ENCODE data around the gene EXOSC5.
"Not testable (repeated sequence)": the region's sequence is repeated elsewhere in the genome, so short reads cannot be mapped to it uniquely, and the experiment has no call there.

Gene EXOSC5

DNA sequence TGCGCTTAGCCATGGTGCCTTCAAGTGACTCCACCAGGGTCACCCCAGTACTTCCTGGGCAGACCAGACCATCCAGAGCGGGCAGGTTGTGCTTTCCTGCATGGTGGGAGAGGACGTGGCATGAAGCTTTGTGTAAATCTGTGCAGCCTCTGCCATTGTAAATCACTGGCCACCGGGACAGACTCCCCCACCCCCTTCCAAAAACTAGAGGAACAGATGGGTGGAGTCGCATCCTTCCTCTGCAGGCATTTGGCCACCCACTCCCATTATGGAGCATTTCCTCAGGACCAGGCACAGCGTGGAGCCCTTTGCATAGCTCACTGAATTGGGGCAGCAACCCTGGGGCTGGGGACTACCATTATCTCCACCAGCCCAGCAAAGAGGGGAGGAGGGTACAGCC, 8.6 kb upstream of the EXOSC5 start:
- no peak for DNase-seq (ENCODE audit: low read depth)

DNA sequence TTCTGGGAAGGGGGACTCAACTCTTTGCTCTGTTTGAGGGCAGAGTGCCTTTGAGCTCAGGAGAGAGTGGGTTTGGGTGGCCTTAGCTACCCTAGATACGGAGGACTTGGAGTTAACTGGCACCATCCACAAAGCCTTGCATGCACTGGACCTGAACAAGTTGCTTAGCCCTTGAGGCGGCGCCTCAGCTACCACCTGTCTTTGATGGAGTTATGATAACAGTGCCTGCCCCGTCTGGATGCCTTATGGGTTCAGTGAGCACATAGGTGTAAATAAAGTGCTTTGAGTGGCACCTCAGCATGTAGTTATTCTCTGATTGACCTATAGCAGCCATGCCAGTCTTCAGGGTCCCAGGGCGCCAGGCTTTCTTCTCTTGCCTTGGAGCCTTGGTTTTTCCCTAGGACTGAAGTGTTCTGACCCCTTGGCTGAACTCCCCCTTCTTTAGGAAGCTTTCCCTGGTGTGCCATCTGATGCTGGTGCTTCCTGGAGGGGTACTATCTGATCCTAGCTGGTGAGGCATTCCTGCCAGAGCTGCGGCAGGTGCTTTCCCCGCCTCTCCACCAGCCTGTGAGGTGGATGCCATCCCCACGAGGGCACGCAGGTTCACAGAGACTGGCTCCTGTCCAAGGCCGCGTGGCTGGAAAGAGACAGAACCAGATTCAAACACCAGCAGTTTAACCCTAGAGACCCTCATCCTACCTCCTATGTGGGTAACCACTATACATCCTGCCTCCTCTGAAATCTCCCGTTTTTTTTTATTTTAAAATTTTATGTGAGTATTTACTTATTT, 6.2 kb upstream of the EXOSC5 start:
- DNase-seq (ENCODE audit: low read depth): no peak

DNA sequence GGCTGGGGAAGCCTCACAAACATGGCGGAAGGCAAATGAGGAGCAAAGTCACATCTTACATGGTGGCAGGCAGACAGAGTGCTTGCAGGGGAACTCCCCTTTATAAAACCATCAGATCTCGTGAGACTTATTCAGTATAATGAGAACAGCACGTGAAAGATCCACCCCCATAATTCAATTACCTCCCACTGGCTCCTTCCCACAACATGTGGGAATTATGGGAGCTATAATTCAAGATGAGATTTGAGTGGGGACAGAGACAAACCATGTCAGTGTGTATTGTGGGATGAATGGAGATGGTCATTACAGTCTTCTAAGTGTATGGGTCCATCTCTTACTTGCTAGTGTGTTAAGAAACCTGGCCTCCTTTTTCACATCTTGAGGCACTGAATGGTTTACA, 4.9 kb upstream of the EXOSC5 start:
- DNase-seq (ENCODE audit: low read depth): no peak

DNA sequence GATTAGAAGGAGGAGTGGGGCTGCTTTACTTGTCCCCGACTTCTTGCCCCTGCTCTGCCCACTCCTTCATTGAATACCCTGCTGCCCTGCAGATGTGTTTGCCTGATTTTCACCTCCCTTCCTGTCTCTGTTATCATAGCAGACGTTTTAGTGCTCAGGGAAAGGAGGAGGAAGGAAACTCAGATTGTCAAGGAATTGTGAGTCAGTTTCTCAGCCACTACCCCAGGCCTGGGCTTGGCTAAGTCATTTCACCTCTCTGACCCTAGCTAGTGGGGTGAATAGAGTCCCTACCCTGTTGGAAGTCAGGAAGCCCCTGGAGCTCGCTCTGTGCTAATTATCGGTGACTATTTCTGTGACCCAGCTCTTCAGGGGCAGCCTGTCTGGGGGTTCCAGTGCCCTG, 4.3 kb upstream of the EXOSC5 start:
- DNase-seq (ENCODE audit: low read depth): no peak

DNA sequence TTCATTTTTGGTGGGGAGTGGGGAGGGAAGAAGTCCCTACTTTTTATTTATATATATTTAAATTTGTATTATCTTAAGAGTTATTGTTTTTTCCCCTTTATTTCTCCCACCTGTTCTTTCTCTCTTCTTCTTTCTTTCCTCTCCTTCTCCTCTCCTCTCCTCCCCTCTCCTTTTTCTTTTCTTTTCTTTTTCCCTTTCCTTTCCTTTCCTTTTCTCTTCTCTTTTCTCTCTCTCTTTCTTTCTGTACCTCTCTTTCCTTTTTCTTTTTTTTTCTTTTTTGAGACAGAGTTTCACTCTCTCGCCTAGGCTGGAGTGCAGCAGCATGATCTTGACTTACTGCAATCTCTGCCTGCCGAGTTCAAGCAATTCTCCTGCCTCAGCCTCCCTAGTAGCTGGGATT, 2.4 kb upstream of the EXOSC5 start:
- no peak for DNase-seq (ENCODE audit: low read depth)

DNA sequence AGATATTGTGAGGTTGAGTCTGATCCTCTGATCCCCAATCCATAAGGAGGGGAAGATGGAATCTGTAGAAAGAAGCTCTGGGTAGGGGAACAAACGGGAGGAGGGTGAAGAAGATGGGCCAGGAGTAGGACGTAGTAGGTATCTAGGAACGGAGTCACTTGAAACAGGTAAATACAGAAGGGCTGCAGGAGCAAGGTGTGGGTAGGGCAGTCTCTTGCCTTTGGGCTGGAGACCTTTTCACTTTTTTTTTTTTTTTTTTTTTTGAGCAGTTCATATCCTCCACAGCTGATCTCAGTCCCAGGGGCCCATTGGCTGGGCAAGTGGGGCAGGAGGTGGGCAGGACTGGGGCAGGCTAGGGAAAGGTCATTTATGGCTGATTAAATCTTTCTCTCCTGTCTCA, 1.9 kb upstream of the EXOSC5 start:
- DNase-seq (ENCODE audit: low read depth): no peak

DNA sequence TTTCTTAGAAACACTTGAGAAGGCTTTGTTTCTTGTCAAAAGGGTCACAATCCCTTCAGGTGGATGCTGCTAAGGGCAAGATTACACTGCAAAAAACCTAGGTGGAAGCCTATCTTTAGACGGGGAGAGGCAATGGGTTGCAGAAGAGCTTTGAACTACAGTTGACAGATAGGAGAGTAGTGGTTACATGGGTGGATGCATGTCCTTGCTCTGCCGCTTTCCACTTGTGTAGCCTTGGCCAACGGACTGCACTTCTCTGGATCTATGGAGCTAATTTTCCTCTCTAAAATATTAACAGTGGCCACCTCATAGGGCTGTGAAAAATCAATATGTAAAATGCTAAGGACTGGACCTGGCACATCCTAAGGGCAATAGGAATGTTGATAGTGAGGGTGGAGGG, 1.4 kb upstream of the EXOSC5 start:
- DNase-seq (ENCODE audit: low read depth): no peak

DNA sequence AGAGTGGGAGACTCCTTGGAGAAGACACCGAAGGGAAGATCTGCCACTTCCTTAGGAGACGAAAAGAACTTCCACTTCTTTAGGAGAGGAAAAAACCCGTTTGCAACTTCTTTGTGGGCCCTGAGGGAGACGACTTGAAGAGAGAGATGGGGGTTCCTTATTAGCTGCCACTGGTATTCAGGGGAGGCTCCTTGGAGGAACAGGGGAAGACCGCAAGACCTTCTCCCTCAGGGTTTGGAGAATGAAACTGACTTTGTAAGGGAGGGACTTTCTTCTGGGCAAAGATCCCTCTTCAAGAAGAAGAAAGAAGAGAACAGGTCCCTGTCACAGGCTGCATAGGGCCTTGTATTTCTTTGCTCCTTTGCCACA, 875 bp upstream of the EXOSC5 start:
- no peak for DNase-seq (ENCODE audit: low read depth)

DNA sequence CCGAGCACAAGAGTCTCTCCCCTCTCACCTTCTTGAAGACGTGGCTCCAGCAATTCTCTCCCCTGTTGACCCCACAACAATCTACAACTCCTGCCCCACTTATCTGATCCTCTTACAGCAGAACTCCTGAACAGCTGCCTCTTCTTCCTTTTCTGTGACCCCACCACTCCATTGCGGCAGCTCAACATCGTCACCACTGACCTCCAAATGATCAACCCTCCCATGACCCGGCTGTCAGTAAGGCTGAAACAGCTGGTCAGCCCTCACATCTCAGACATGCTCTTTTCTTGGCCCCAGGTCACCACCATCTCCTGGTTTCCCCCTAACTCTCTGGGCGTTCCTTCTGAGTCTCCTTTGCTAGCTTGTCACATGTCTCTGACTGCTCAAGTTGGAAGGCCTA, 1.8 kb downstream of the EXOSC5 start:
- DNase-seq (ENCODE audit: low read depth): no peak

DNA sequence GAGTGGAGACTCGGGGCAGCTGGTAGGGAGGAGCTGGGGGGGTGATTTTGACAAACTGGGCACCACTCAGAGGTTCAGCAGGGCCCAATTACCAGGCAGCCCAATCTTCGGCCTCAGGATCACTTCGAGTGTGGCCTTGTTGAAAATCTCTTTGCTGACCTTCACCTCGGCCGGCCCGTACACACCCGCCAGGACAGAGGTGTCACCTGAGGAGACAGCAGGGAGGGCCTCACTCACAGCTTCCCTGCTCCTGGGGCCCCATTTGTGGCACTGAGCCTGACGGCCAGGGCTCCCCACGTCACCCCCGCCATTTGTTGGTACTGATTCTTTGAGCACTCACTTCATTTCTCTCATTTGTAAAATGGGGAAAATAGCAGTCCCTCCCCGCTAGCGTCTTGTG, 4.4 kb downstream of the EXOSC5 start:
- DNase-seq (ENCODE audit: low read depth): no peak

DNA sequence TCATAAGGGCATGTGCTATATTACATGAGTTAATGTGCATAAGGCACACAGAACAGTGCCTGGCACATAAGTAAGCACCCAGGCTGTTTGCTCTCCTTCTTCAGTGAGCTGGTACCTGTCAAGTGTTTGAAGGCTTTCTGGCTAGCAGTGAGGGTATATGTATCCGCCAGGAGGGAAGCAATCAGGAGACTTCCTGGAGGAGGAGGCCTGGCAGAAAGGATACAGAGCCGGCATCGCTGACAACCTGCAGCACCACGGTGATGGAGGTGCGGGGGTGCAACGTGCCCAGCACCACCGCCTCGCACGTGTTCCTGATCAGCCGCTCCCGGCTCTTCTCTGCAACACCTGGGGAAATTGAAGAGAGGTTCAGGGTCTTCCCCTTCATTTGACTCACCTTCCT, 5.5 kb downstream of the EXOSC5 start:
- no peak for DNase-seq (ENCODE audit: low read depth)

DNA sequence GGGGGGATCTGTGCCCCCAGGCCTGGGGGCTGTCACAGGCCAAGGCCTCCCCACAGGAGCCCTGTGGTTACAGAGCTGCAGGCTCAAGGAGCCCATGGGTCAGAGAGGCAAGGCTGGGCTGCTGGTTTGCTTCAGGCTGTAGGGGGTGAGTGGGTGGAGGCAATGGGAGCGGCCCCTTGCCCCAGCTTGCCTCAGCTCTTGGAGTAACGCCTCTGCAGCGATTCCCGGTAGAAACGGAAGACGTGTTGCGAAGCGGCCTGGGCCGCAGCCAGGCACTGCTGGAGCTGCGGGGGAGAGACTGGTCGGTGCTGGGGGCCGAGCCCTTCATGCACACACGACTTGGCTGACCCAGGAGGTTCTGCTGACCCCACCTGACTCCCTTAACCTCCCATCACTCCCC, 10.7 kb downstream of the EXOSC5 start:
- no peak for DNase-seq (ENCODE audit: low read depth)

DNA sequence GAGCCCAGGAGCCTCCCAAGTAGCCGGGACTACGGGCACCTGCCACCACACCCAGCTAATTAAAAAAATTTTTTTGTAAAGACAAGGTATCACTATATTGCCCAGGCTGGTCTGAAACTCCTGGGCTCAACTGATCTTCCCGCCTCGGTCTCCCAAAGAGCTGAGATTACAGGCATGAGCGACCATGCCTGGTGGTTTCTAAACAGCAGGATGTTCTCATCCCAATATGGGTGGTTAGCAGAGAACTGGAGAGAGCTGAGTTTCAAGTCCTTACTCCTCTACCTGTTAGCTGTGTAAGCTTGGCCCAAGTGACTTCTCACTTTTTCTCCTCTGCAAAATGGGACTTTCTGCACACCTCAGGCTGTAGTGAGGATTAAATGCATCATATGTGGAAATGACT, 12.8 kb downstream of the EXOSC5 start:
- no peak for DNase-seq (ENCODE audit: low read depth)

DNA sequence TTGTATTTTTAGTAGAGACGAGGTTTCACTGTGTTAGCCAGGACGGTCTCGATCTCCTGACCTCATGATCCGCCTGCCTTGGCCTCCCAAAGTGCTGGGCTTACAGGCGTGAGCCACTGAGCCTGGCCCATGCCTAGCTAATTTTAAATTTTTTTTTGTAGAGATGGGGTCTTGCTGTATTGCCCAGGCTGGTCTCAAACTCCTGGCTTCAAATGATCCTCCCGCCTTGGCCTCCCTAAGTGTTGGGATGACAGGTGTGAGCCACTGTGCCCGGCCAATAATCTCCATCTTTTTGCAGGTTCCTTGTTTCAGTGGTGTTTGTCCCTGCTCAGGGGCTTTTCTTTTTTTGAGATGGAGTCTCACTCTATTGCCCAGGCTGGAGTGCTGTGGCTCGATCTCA, 15.6 kb downstream of the EXOSC5 start:
- DNase-seq (ENCODE audit: low read depth): not testable (repeated sequence)

DNA sequence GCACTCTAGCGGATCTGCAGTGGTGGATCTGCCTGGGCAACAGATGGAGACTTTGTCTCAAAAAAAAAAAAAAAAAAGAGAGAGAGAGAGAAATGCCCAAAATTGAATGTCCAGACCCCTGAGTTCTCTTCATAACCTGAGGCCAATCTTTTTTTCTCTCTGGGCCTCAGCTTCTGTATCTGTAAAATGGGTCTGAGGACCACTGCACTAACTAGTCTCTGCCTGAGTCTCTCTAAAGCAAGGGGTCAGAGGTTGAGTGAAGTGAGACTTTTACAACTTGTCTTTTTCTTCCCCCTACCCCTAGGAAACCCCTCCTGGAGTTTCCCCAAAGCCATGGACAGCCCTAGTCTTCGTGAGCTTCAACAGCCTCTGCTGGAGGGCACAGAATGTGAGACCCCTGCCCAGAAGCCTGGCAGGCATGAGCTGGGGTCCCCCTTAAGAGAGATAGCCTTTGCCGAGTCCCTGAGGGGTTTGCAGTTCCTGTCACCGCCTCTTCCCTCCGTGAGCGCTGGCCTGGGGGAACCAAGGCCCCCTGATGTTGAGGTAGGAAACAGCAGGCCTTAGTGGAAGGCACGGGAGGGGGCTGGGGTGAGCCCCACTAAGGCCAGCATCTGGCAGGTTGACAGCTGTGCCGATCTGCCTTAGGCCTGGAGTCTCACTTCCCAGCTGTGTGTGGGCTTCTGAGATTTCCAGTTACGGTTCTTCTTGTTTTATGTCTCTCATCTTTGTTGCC, 19.0 kb downstream of the EXOSC5 start:
- DNase-seq (ENCODE audit: low read depth): no peak

DNA sequence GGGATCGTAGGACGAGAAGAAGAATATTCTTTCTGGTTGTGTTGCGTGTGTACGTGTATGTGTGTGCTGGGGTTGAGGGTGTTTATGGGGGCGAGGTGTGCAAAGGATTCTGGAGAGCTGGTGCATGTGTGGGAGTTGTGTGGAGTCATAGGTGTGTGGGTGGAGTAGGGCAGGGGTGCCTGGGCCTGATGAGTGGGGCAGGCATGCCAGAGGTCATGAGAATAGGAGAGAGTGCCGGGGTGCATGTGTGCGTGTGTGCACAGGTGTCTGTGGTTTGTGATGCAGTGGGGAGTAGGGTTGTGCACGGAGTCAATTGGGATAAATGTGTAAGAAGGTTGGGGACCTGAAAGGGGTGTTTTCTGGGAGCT, 20.2 kb downstream of the EXOSC5 start:
- no peak for DNase-seq (ENCODE audit: low read depth)

DNA sequence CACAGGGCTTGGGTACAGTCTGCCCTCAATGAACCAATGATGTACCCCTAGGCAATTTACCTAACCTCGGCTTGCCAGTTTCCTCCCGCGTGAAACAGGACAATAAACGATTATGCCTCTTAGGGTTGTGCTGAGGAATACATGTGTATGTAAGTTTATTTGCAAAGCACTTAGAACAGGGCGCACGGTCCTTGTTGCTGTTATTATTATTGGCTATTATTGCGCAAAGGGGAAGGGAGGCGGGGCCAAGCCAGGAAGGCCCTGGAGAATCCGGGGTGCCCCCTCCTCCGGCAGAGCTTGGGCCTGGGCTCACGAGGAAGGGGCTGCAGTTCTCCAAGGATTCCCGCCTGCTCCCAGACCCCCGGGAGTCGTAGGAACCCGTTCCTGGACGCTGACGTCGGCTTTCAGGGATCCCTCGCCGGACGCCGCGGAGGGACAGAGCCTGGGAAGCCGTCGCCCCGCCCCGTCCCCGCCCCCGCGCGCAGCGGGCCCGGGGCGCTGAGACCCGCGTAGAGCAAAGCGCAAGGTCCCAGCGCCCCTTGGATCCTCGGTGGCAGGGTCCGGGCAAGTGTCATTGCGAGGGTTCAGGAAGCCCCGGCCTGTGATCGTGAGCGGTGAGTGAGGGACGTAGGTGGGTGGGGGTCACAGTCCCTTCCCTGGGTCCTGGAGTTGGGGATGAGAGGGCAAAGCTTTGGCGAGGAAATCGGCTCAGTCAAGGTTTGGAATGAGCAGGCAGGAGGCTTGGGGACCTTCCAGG, 20.7 kb downstream of the EXOSC5 start, which contains the start of gene TMEM91:
Gene TMEM91, plus strand, starts transcription at position 293 of the 757 bp plus-strand sequence. CDS start 1,777 bp downstream, outside the sequence.
- DNase-seq (ENCODE audit: low read depth): no peak

DNA sequence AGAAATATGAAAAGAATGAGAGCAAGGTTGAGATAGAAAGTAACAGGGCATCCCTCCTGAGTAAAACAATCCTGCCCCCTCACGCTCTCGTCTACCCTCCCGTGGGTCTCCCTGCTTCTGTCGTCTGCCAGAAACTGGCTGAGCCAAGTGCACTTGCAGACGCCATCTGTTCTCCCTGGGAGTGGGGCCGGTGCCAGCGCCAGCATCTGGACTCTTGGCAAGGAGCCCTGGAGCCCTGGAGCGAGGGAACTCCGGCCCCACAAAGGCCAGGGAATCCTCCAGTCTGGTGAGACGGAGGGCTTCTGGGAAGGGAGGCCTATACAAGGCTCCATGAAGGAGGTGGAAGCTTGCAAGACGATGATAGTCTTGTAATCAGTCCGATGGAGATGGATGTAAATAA, 23.2 kb downstream of the EXOSC5 start:
- DNase-seq (ENCODE audit: low read depth): no peak

DNA sequence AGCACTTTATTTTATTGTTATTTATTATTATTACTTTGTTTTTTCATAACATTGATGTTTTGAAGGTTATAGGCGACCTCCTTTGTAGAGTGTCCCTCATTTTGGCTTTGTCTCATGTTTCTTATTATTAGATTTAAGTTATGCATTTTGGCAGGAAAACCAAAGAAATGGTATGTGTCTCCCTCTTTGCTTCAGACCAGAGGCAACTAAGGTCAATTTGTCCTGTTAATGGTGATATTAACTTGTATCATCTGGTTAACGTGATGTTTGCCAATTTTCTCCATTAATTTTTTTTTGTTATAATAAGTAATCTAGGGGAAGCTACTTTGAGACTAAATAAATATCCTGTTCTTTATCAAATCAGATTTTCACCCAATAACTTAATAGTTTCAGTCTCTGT, 24.7 kb downstream of the EXOSC5 start:
- DNase-seq (ENCODE audit: low read depth): no peak

DNA sequence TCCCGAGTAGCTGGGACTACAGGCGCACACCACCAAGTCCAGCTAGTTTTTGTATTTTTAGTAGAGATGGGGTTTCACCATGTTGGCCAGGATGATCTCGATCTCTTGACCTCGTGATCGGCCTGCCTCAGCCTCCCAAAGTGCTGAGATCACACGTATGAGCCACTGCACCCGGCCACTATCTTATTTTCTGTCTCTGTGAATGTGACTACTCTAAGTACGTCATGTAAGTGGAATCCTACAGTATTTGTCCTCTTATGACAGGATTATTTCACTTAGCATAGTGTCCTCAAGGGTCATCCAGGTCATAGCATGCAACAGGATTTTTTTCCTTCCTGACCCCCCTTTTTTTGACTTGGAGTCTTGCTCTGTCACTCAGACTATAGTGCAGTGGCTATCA, 25.6 kb downstream of the EXOSC5 start:
- no peak for DNase-seq (ENCODE audit: low read depth)

DNA sequence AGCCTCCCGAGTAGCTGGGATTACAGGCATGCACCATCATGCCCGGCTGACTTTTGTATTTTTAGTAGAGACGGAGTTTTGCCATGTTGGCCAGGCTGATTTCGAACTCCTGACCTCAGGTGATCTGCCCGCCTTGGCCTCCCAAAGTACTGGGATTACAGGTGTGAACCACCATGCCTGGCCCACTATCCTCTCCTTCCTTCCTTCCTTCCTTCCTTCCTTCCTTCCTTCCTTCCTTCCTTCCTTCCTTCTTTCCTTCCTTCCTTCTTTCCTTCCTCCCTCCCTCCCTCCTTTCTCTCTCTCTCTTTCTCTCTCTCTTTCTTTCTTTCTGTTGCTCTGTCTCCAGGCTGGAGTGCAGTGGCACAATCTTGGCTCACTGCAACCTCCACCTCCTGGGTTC, 26.0 kb downstream of the EXOSC5 start:
- DNase-seq (ENCODE audit: low read depth): not testable (repeated sequence)

DNA sequence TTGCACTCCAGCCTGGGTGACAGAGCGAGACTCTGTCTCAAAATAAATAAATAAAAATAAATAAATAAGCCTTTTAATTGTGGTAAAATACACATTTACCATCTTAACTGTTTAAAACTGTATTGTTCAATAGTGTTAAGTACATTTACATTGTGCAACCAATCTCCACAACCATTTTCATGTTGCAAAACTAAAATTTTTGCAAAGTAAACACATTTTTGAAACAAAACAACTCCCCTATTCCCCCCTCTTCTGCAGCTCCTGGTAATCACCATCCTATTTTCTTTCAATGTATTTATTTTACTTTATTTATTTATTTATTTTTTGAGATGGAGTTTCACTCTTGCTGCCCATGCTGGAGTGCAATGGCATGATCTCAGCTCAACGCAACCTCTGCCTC, 27.4 kb downstream of the EXOSC5 start:
- DNase-seq (ENCODE audit: low read depth): no peak

DNA sequence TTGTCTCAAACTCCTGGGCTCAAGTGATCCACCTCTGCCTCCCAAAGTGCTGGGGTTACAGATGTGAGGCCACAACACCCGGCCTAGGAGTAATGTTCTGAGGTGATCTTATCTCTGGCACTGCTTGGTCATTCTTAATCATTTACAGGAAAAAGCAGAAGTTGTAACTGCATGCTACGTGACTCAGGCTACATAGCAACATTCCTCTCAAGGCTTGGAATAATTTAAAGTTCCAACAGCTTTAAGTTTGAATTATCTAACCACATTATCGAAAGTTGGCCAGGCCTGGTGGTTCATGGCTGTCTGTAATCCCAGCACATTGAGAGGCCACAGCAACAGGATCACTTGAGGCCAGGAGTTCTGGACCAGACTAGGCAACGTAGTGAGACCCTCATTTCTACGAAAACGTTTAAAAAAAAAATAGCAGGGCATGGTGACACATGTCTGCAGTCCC, 29.3 kb downstream of the EXOSC5 start:
- DNase-seq (ENCODE audit: low read depth): no peak
